ENCODE data around the gene NEU1.

- TF ChIP-seq YY1 (IDR thresholded peaks at IDR 0.05; ENCODE audit: insufficient read depth, insufficient read length) (no peak), ZNF274 (IDR thresholded peaks at IDR 0.05; ENCODE audit: low read depth, low read length) (no peak), SUZ12 (IDR thresholded peaks at IDR 0.05; ENCODE audit: extremely low read depth, insufficient read depth, insufficient read length) (no peak)
Measured at GRCh38 chr6:31813465-31813849, 49.2 kb downstream of the NEU1 start.
